GM10266 (cell line): ENCODE measurements around the gene GAD2.

ENCODE experiments used
- DNase-seq: peaks from one replicate; pipeline ENCODE4 v3.0.0; 2012; ENCODE audit errors: extremely low spot score
- TF ChIP-seq, protein P1 (sequence below): IDR thresholded peaks from 2 replicates; pipeline ENCODE4 v1.5.1; 2012; ENCODE audit warnings: mild to moderate bottlenecking, low read depth; ENCODE audit not compliant: control insufficient read depth, insufficient read depth; ENCODE audit errors: missing control alignments

The GAD2 gene

DNA sequence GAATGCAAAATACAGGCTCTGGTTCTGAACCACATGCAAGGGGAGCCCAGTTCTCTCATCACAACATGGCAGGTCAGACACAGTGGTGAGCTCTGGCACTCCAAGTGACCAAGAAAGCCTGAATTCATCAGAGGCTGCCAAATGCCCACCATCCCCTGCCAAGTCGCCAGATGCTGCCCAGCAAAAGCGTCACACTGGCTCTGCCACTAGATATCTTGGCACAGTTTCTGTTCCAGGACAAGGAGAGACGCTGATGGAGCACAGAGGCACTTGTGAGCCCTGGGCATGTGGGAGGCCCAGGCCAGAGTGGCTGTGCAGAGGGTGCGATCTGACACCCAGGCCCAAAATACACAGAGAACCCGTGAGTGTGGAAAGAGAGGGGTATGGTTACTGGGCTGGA is 57.8 kb downstream of the GAD2 start:
- TF ChIP-seq, protein P1, sequence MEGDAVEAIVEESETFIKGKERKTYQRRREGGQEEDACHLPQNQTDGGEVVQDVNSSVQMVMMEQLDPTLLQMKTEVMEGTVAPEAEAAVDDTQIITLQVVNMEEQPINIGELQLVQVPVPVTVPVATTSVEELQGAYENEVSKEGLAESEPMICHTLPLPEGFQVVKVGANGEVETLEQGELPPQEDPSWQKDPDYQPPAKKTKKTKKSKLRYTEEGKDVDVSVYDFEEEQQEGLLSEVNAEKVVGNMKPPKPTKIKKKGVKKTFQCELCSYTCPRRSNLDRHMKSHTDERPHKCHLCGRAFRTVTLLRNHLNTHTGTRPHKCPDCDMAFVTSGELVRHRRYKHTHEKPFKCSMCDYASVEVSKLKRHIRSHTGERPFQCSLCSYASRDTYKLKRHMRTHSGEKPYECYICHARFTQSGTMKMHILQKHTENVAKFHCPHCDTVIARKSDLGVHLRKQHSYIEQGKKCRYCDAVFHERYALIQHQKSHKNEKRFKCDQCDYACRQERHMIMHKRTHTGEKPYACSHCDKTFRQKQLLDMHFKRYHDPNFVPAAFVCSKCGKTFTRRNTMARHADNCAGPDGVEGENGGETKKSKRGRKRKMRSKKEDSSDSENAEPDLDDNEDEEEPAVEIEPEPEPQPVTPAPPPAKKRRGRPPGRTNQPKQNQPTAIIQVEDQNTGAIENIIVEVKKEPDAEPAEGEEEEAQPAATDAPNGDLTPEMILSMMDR = no peak
- DNase-seq = no peak

DNA sequence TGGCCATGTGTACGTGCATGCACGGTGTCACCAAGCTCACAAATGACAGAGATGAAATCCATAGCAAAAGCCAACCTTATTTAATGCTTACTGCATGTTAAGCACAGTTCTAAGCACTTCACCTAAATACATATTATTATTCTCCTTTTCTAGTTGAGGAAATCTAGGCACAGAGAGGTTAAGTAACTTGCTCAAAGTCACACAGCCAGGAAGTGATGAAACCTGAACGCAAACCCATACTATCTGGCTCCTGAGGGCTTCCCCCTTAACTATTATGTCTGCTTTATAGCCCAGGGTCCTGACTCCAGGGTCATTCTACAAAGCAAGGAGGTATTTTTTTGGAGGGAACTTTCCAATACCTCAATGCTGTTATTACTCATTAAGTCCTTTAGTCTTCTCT is 61.7 kb downstream of the GAD2 start:
- TF ChIP-seq, protein P1 = no peak
- no peak for DNase-seq

DNA sequence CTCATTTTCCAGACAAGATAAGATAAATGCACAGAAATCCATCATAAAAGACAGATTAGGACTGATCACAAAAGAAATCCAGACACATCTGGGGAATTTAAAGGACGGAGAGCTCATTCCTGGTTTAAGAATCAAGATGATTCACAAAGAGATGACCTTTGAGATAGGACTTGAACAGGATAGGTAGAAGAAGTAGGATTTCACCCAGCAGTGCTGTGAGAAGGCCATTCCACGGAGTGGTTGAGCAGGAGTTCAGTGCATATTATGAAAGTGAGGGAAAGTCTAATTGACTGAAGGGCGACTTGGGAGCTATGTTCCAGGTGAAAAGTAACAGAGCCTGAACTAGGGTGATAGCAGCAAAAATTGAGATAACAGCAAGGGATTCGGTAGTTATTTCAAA is 73.7 kb downstream of the GAD2 start:
- DNase-seq = no peak
- TF ChIP-seq, protein P1 = no peak

DNA sequence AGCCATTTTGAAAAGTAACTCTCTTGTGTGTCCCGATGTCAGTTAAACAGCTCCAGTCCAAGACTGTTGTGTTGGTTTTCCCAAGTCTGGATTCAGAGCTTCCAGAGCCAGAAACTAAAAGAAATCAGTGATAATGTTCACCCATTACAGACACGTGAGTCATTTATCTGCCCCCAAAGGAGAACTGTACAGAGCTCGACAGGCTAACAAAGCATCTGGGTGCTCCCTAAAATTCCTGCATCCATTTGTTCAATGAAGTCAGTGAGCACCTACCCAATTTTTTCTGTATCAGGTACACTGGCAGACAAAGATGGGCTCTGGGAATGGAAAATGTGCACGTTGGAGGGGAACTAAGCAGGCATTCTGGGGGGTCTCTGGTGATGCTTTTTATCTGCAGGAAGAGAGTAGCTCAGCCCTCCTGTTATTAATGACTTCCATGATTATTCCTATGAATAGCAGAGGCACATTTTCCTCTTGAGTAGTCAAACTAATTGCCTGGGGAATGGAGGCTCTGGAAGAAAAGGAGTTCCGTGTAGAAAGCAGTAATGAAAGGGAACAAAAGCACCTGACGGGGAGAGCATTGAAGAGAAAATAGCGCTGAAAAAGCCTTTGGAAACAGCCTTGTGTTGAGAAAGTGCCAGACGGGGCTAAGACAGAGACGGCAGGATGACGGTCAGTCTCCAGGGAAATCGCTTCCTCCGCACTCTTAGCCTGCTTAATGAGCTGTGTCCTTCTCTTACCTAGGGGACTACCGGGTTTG is 75.3 kb downstream of the GAD2 start:
- DNase-seq = no peak
- TF ChIP-seq, protein P1 = no peak

DNA sequence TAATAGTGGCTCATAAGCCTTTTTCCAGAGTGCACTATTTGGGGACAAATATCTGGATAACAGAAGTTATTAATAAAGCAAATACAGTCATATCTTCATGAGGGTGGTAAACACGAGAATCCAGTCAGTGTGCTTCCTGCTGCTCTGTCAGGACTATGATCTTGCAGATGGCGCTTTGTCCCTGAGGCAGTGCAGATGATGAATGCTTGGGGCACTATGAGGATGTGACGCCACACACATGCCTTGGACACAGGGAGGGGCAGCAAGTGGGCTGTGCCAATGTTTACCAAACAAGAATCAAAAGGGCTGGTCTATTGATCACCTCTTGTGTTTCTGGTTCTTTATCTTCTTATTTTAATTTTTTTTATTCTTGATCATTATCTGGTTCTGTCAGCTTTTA is 79.8 kb downstream of the GAD2 start:
- no peak for DNase-seq

DNA sequence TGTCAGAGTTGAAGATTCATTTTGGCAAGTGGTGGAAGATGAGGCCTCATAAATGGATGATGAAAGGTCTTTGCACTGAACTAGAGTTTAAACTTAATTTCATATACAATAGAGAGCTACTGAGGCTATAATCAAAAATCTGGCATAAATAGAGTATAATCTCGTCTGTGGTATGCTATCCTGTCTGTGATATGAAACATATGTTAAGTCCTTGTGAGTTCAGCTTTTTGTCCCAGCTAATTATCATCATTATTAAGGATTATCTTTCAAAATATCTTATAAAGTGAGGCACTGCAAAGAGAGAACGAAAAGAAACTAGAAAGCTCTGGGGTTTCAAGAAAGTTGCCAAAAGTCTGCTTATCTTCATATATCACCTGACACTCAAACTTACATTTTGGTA is 83.4 kb downstream of the GAD2 start:
- TF ChIP-seq, protein P1 = no peak
- DNase-seq = no peak

More for the DNA sequence above, 79.8 kb downstream of the GAD2 start:
- TF ChIP-seq, protein P1 = no peak

DNA sequence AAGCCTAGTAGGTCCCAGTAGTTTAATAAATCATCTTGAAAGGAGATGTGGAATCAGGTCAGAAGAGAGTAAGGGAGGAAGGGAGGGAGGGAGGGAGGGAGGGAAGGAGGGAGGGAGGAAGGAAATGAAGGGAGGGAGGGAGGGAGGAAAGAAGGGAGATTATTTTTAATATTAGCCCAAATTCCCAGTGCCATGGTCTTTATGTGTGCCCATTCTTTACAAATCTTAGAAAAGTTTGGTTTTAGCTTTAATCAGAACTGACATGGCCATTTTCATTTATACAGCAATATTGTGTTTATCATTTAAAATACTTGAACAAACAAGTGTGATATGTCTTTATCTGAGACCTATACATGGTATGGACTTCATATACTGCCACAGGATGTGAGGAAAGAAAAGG is 86.8 kb downstream of the GAD2 start:
- TF ChIP-seq, protein P1 = no peak
- DNase-seq = no peak
